NB4 (cell line): ENCODE results near the gene ARHGAP18.

Source experiments
- DNase-seq: peaks from one replicate; pipeline ENCODE4 v3.0.0; 2010; ENCODE audit warnings: low read depth
- H3K4me3 ChIP-seq: one replicate; pipeline ENCODE4 v1.5.1; 2011; ENCODE audit warnings: mild to moderate bottlenecking, low read depth, low read length, moderate library complexity
- CTCF ChIP-seq: IDR thresholded peaks from one replicate; pipeline ENCODE4 v1.5.1; 2012; ENCODE audit warnings: low read depth, low read length
- MYC ChIP-seq: IDR thresholded peaks from 2 replicates; pipeline ENCODE4 v1.6.1; 2011; ENCODE audit warnings: low read depth, low read length
- POLR2A ChIP-seq: IDR thresholded peaks from 2 replicates; pipeline ENCODE4 v1.6.1; 2011; ENCODE audit warnings: mild to moderate bottlenecking; ENCODE audit not compliant: insufficient read length; ENCODE audit errors: extremely low read depth
- TF ChIP-seq, protein P1 (sequence below): IDR thresholded peaks from 2 replicates; pipeline ENCODE4 v1.6.1; 2011; ENCODE audit warnings: low read depth, low read length

The ARHGAP18 gene

GRCh38 chr6:129700666-129701065 is 9.3 kb downstream of the ARHGAP18 start:
- DNase-seq, result no peak
- TF ChIP-seq MYC (no peak), POLR2A (no peak), CTCF (no peak)
- TF ChIP-seq, protein P1, sequence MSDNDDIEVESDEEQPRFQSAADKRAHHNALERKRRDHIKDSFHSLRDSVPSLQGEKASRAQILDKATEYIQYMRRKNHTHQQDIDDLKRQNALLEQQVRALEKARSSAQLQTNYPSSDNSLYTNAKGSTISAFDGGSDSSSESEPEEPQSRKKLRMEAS, result no peak
- no peak overlapping the region for H3K4me3 ChIP-seq

GRCh38 chr6:129699659-129700058 is 10.3 kb downstream of the ARHGAP18 start:
- TF ChIP-seq MYC (no peak), CTCF (no peak), POLR2A (no peak)
- TF ChIP-seq, protein P1, result no peak
- H3K4me3 ChIP-seq, result no peak overlapping the region
- peak; percentile 23 for DNase-seq

DNA sequence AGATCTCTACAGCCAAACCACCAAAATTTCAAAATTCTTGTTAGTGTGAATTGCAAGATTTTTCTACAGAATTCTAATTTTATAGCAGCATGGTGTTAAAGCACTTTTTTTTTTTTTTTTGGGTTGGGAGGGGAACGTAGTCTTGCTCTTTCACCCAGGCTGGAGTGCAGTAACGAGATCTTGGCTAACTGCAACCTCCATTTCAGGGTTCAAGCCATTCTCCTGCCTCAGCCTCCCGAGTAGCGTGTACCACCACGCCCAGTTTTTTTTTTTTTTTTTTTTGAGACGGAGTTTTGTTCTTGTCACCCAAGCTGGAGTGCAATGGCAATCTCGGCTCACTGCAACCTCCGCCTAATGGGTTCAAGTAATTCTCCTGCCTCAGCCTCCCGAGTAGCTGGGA is 11.5 kb downstream of the ARHGAP18 start:
- no peak for TF ChIP-seq CTCF
- TF ChIP-seq MYC, result no peak
- no peak for TF ChIP-seq POLR2A
- TF ChIP-seq, protein P1, result no peak
- no peak for DNase-seq
- H3K4me3 ChIP-seq, result no peak overlapping the region

- TF ChIP-seq MYC (no peak), CTCF (no peak), POLR2A (no peak)
- TF ChIP-seq, protein P1, result no peak
- no peak overlapping the region for H3K4me3 ChIP-seq
- DNase-seq, result no peak
Observed at GRCh38 chr6:129697788-129698187, 12.2 kb downstream of the ARHGAP18 start.

- no peak for DNase-seq
- no peak for TF ChIP-seq CTCF
- TF ChIP-seq, protein P1, result no peak
- no peak for TF ChIP-seq MYC
- TF ChIP-seq POLR2A, result no peak
- no peak overlapping the region for H3K4me3 ChIP-seq
Observed at GRCh38 chr6:129696843-129697242, 13.1 kb downstream of the ARHGAP18 start.

- H3K4me3 ChIP-seq, result no peak overlapping the region
- DNase-seq, result no peak
- TF ChIP-seq MYC (no peak), POLR2A (no peak)
- TF ChIP-seq, protein P1, result no peak
Observed at GRCh38 chr6:129696028-129696418, 14.0 kb downstream of the ARHGAP18 start.
